ENCODE measurements around the gene WNT4.

DNA sequence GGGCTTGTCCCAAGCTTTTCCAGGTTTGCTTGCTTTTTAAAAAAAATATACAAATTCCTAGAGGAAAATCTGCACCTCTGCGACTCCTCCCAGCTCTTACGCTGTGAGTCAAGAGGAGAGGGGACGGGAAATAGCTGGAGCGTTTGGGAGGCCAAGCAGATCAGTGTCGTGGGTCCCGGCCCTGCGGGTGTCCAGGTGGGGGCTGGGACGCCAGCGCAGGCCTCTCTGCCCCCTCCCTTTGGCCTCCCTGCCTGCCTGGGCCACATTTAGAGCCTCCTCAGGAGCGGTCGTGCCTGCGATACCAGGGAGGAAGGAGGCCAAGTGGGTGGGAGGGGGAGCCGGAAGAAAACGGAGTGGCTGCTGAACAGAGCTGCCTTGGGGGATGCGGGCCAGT, 9.0 kb downstream of the WNT4 start:
- TF ChIP-seq, protein P1, sequence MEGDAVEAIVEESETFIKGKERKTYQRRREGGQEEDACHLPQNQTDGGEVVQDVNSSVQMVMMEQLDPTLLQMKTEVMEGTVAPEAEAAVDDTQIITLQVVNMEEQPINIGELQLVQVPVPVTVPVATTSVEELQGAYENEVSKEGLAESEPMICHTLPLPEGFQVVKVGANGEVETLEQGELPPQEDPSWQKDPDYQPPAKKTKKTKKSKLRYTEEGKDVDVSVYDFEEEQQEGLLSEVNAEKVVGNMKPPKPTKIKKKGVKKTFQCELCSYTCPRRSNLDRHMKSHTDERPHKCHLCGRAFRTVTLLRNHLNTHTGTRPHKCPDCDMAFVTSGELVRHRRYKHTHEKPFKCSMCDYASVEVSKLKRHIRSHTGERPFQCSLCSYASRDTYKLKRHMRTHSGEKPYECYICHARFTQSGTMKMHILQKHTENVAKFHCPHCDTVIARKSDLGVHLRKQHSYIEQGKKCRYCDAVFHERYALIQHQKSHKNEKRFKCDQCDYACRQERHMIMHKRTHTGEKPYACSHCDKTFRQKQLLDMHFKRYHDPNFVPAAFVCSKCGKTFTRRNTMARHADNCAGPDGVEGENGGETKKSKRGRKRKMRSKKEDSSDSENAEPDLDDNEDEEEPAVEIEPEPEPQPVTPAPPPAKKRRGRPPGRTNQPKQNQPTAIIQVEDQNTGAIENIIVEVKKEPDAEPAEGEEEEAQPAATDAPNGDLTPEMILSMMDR (IDR thresholded peaks at IDR 0.05), result no peak
- TF ChIP-seq POLR2AphosphoS5 (IDR thresholded peaks at IDR 0.05), result no peak
- no peak for TF ChIP-seq POLR2A (IDR thresholded peaks at IDR 0.05)

Data from gastroesophageal sphincter (tissue), 3 donors.